Islet of Langerhans (tissue), 1 donor: ENCODE results near the gene COL12A1.

Experiments used
- FAIRE-seq: peaks from one replicate; lab custom pipeline; 2011; peaks lifted over from hg19 to GRCh38; lab: Jason Lieb, UNC

The COL12A1 gene

GRCh38 chr6:75096966-75097365 is 108.9 kb downstream of the COL12A1 start:
- no peak for FAIRE-seq

- no peak for FAIRE-seq
Observed at GRCh38 chr6:75094614-75095200, 111.1 kb downstream of the COL12A1 start.

DNA sequence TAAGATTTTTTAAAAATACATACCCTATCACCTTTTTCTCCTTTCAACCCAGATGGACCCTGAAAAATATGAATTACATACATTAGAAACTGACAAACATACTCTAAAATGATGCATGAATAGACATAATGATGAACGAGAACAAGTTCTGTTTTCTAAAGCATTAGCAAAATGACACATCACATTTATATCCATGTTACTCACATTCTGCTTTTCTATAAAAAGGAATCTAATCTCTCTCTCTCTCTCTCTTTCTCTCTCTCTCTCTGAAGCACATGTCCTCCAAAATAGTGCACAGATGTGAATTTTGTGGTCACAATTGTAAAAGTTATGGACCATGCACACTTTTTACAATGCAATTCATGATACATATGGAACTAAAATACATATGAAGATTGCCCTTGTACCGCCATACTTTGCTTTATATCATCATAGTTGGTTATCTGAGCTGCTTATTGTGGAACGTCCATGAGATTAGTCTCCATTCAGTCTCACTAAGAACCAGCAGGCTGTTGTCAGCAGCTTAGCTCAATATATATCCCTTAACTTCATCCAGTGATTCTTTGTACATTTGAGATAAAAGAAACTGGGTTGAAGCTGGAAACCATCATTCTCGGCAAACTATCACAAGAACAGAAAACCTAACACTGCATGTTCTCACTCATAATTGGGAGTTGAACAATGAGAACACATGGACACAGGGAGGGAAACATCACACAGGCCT is 114.2 kb downstream of the COL12A1 start:
- no peak for FAIRE-seq

GRCh38 chr6:75090576-75090975 is 115.3 kb downstream of the COL12A1 start:
- FAIRE-seq, result no peak

- no peak for FAIRE-seq
Observed at GRCh38 chr6:75089921-75090320, 115.9 kb downstream of the COL12A1 start.

GRCh38 chr6:75089151-75089897 is 116.5 kb downstream of the COL12A1 start:
- no peak for FAIRE-seq

GRCh38 chr6:75085931-75086635 is 119.8 kb downstream of the COL12A1 start:
- no peak for FAIRE-seq

GRCh38 chr6:75084872-75085381 is 120.9 kb downstream of the COL12A1 start:
- no peak for FAIRE-seq

- no peak for FAIRE-seq
Observed at GRCh38 chr6:75084018-75084417, 121.8 kb downstream of the COL12A1 start.

- no peak for FAIRE-seq
Observed at GRCh38 chr6:75081921-75082320, 123.9 kb downstream of the COL12A1 start.

DNA sequence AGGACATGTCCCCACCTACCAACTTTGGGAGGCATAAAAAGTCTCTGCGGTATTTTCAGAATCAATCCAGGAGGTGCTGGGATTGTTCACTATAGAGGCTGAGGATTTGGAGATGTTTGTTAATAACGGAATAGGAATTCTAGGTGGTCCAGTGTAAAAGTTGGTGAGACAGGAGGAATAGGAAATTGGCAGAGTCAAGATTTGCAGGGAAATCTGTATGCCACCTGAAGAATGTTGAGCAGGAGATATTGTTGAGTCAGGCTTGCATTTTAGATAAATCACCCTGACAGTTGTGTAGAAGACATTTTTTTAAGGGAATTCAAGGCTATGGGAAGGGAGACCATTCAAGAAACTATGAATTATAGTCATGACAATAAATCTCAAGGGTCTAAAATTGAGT is 124.8 kb downstream of the COL12A1 start:
- FAIRE-seq, result no peak

DNA sequence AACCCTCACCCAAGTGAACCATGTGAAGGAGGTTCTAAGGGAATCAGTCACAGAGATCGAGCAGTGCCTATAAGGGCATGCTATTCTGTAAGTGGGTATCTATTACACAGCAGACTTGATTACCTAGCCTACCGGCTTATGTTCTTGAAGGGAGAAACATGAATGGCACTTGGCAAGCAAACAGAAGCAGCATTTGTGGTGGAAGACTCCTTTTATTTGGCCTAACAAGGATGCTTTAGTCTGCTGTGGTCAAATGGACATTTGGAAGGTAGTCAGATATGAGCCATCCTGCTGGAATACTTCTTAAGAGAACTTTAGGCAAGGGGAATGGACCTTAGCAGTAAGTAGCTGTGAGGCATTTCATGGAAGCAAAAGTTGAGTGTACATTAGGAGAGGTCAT is 126.3 kb downstream of the COL12A1 start:
- FAIRE-seq, result no peak

DNA sequence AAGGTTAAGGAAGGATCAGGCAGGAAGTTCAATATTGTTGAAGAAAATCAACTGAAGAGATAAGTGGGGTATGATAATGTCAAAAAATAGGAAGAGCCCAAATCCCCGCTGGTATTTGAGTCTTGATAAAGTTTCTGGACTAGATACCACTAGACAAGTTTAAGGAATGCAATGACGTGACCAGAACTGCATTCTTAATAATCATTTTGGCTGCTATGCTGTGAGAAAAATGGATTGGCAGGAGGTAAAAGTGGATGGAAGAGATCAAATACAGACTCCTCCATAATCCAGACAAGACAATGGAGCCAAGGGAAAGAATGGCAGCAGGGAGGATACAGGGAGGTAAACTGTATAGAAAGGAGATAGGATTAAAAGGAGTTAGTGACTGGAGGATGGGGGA is 128.2 kb downstream of the COL12A1 start:
- FAIRE-seq, result no peak

- FAIRE-seq, result no peak
Observed at GRCh38 chr6:75076009-75076408, 129.8 kb downstream of the COL12A1 start.

DNA sequence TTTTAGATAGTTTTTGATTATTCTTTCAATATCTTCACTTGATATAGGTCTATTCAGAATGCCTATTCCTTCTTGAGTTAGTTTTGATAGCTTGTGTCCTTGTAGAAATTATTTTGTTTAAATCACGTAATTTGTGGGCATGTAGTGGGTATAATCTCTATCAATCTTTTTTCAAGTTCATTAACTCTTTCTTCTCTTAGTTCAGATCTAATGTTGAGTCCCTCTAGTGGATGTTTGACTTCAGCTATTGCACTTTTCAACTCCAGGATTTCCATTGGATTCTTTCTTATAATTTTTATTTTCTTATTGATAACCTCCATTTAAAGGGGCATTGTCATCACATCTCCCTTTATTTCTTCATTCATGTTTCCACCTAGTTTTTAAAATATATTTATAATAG is 135.6 kb downstream of the COL12A1 start:
- no peak for FAIRE-seq

GRCh38 chr6:75065523-75065922 is 140.3 kb downstream of the COL12A1 start:
- no peak for FAIRE-seq

GRCh38 chr6:75052491-75052890 is 153.4 kb downstream of the COL12A1 start:
- no peak for FAIRE-seq

DNA sequence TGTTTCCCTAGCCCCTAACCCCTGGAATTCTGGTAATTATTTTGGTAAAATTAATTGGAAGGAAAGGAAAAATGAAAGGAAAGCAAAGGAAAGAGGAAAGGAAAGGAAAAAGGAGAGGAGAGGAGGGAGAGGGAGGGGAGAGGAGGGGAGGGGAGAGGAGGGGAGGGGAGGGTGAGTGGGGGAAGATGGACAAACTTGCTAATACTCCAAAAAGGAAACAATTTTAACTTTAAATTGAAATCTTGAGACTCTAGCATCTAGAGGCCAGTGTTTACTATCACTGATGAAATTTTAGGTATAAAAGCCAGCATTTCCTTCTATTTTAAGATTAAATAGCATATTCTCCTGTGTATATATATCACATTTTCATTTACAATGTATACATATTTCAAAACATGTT is 156.5 kb downstream of the COL12A1 start:
- FAIRE-seq, result no peak

- no peak for FAIRE-seq
Observed at GRCh38 chr6:75044846-75045245, 161.0 kb downstream of the COL12A1 start.

DNA sequence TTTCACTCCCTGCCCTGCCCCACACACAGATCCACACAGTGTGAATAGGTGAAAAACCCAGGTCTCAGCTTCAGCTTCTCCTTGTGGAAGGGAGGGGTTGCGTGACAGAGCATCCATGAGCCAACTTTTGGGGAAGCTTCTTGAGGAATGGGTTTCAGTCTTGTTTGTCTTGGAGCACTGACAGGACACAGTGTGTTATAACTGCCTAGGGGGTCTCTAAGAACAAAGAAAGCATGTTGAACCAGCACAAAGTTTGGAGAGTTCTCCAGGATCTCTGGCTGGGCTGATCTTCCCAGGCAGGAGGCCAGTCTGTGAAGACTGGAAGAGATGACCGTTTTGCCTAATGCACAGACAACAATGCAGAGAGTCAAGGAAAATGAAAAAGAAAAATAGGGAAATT is 164.5 kb downstream of the COL12A1 start:
- FAIRE-seq, result no peak
